ENCODE measurements around the gene FRAS1.

Gene FRAS1

GRCh38 chr4:78424461-78424860 is 367.3 kb downstream of the FRAS1 start:
- TF ChIP-seq CTCF (IDR thresholded peaks at IDR 0.05): no peak
- Histone ChIP-seq H3K27me3 (peaks cover 5% of the 10 kb centered on the region), H3K4me3 (ENCODE audit: low read depth in 1 of 2, low read length in 1 of 2) (no peak overlapping the region), H3K36me3 (no peaks in the 10 kb centered on the region), H3K9me3 (no peaks in the 10 kb centered on the region), H3K27ac (no peak overlapping the region), H3K4me1 (ENCODE audit: control insufficient read depth in 1 of 2, insufficient read depth in 1 of 2, low read depth in 1 of 2, low read length in 1 of 2) (no peaks in the 10 kb centered on the region)

GRCh38 chr4:78426972-78427371 is 369.8 kb downstream of the FRAS1 start:
- H3K27me3 ChIP-seq: peaks cover 15% of the 10 kb centered on the region
- TF ChIP-seq CTCF (IDR thresholded peaks at IDR 0.05): no peak
- H3K27ac ChIP-seq: no peak overlapping the region
- no peak overlapping the region for H3K4me3 ChIP-seq (ENCODE audit: low read depth in 1 of 2, low read length in 1 of 2)
- no peaks in the 10 kb centered on the region for H3K9me3 ChIP-seq
- no peaks in the 10 kb centered on the region for H3K36me3 ChIP-seq
- no peaks in the 10 kb centered on the region for H3K4me1 ChIP-seq (ENCODE audit: control insufficient read depth in 1 of 2, insufficient read depth in 1 of 2, low read depth in 1 of 2, low read length in 1 of 2)

- Histone ChIP-seq H3K9me3 (no peaks in the 10 kb centered on the region), H3K36me3 (no peaks in the 10 kb centered on the region)
- no peak for TF ChIP-seq CTCF (IDR thresholded peaks at IDR 0.05)
These were observed 371.9 kb downstream of the FRAS1 start for GRCh38 chr4:78428996-78429395.

GRCh38 chr4:78432896-78433295 is 375.8 kb downstream of the FRAS1 start:
- H3K4me1 ChIP-seq (ENCODE audit: control insufficient read depth in 1 of 2, insufficient read depth in 1 of 2, low read depth in 1 of 2, low read length in 1 of 2): no peaks in the 10 kb centered on the region
- no peak overlapping the region for H3K4me3 ChIP-seq (ENCODE audit: low read depth in 1 of 2, low read length in 1 of 2)
- H3K36me3 ChIP-seq: no peaks in the 10 kb centered on the region
- no peak overlapping the region for H3K27ac ChIP-seq
- H3K27me3 ChIP-seq: peaks cover 24% of the 10 kb centered on the region
- no peak for TF ChIP-seq CTCF (IDR thresholded peaks at IDR 0.05)
- no peaks in the 10 kb centered on the region for H3K9me3 ChIP-seq

More at GRCh38 chr4:78428996-78429395, 371.9 kb downstream of the FRAS1 start:
- Histone ChIP-seq H3K4me1 (ENCODE audit: control insufficient read depth in 1 of 2, insufficient read depth in 1 of 2, low read depth in 1 of 2, low read length in 1 of 2) (no peaks in the 10 kb centered on the region), H3K27me3 (peaks cover 15% of the 10 kb centered on the region), H3K27ac (no peak overlapping the region), H3K4me3 (ENCODE audit: low read depth in 1 of 2, low read length in 1 of 2) (no peak overlapping the region)

- Histone ChIP-seq H3K27ac (no peak overlapping the region), H3K9me3 (no peaks in the 10 kb centered on the region), H3K36me3 (no peaks in the 10 kb centered on the region), H3K27me3 (peaks cover 12% of the 10 kb centered on the region), H3K4me3 (ENCODE audit: low read depth in 1 of 2, low read length in 1 of 2) (no peak overlapping the region), H3K4me1 (ENCODE audit: control insufficient read depth in 1 of 2, insufficient read depth in 1 of 2, low read depth in 1 of 2, low read length in 1 of 2) (peaks cover 0 to 4% of the 10 kb centered on the region in 2 experiments)
- TF ChIP-seq CTCF (IDR thresholded peaks at IDR 0.05): no peak
These were observed 380.5 kb downstream of the FRAS1 start for GRCh38 chr4:78437608-78438088.

- TF ChIP-seq CTCF (IDR thresholded peaks at IDR 0.05): no peak
- Histone ChIP-seq H3K27ac (no peak overlapping the region), H3K4me3 (ENCODE audit: low read depth in 1 of 2, low read length in 1 of 2) (no peak overlapping the region)
These were observed 382.2 kb downstream of the FRAS1 start for GRCh38 chr4:78439328-78439727.

More at GRCh38 chr4:78439328-78439727, 382.2 kb downstream of the FRAS1 start:
- peaks cover 12% of the 10 kb centered on the region for H3K27me3 ChIP-seq
- peaks cover 0 to 5% of the 10 kb centered on the region in 2 experiments for H3K4me1 ChIP-seq (ENCODE audit: control insufficient read depth in 1 of 2, insufficient read depth in 1 of 2, low read depth in 1 of 2, low read length in 1 of 2)
- no peaks in the 10 kb centered on the region for H3K36me3 ChIP-seq
- H3K9me3 ChIP-seq: no peaks in the 10 kb centered on the region
